H9 (cell line): Measurements from ENCODE around the gene ARHGAP24. TPM values are rescaled to one million over a fixed set of nuclear protein-coding genes. Genes with fewer than 3 reads are reported as not detected.

Source experiments
- DNase-seq: peaks from one replicate; pipeline ENCODE4 v3.0.0-alpha.2; 2017
- H2AFZ ChIP-seq: one replicate; pipeline ENCODE4 v1.6.1; 2013; ENCODE audit warnings: mild to moderate bottlenecking, low read length, control low read depth, moderate library complexity
- H2AK5ac ChIP-seq: 2 replicates; pipeline ENCODE4 v1.6.1; 2013; ENCODE audit warnings: low read length, control low read depth, mixed read lengths; ENCODE audit not compliant: insufficient read length
- H2BK120ac ChIP-seq: one replicate; pipeline ENCODE4 v1.6.1; 2013; ENCODE audit warnings: low read depth, mild to moderate bottlenecking, low read length, control low read depth, inconsistent platforms; ENCODE audit not compliant: poor library complexity, severe bottlenecking
- H2BK12ac ChIP-seq: 2 replicates; pipeline ENCODE4 v1.6.1; 2013; ENCODE audit warnings: low read length, control low read depth, mixed read lengths, low read depth; ENCODE audit not compliant: insufficient read length
- H2BK15ac ChIP-seq: 2 replicates; pipeline ENCODE4 v1.6.1; 2013; ENCODE audit warnings: low read depth, low read length, control low read depth
- H2BK20ac ChIP-seq: one replicate; pipeline ENCODE4 v1.6.1; 2013; ENCODE audit warnings: low read depth, mild to moderate bottlenecking, low read length, control low read depth, inconsistent platforms; ENCODE audit not compliant: poor library complexity, severe bottlenecking
- H2BK5ac ChIP-seq: 2 replicates; pipeline ENCODE4 v1.6.1; 2013; ENCODE audit warnings: low read length, control low read depth, mixed read lengths; ENCODE audit not compliant: insufficient read length
- H3K14ac ChIP-seq: 2 replicates; pipeline ENCODE4 v1.6.1; 2013; ENCODE audit warnings: low read length, control low read depth; ENCODE audit not compliant: insufficient read depth
- H3K18ac ChIP-seq: 2 replicates; pipeline ENCODE4 v1.6.1; 2013; ENCODE audit warnings: low read depth, mild to moderate bottlenecking, mixed read lengths, low read length, control low read depth; ENCODE audit not compliant: insufficient read length
- H3K23ac ChIP-seq: 2 replicates; pipeline ENCODE4 v1.6.1; 2013; ENCODE audit warnings: low read length, control low read depth, mixed read lengths, low read depth; ENCODE audit not compliant: insufficient read length
- H3K23me2 ChIP-seq: 2 replicates; pipeline ENCODE4 v1.6.1; 2013; ENCODE audit warnings: low read depth, mild to moderate bottlenecking, mixed read lengths, low read length, control low read depth; ENCODE audit not compliant: insufficient read length, poor library complexity, severe bottlenecking
- H3K27ac ChIP-seq: 2 replicates; pipeline ENCODE4 v1.5.1; 2013; ENCODE audit warnings: low read length, control low read depth, mixed read lengths, low read depth; ENCODE audit not compliant: insufficient read length
- H3K27me3 ChIP-seq: 2 replicates; pipeline ENCODE4 v1.6.1; 2013; ENCODE audit warnings: low read length, control low read depth, inconsistent platforms; ENCODE audit not compliant: insufficient read depth
- H3K4ac ChIP-seq: 2 replicates; pipeline ENCODE4 v1.6.1; 2013; ENCODE audit warnings: low read depth, mild to moderate bottlenecking, control low read depth, inconsistent platforms, low read length, moderate library complexity
- H3K4me1 ChIP-seq: 2 replicates; pipeline ENCODE4 v1.6.1; 2013; ENCODE audit warnings: low read length, control low read depth, inconsistent platforms; ENCODE audit not compliant: insufficient read depth
- H3K4me2 ChIP-seq: 2 replicates; pipeline ENCODE4 v1.6.1; 2013; ENCODE audit warnings: low read length, control low read depth, mixed read lengths; ENCODE audit not compliant: insufficient read length, insufficient read depth
- H3K56ac ChIP-seq: 2 replicates; pipeline ENCODE4 v1.6.1; 2013; ENCODE audit warnings: low read depth, mild to moderate bottlenecking, mixed read lengths, low read length, control low read depth; ENCODE audit not compliant: insufficient read length
- H3K79me1 ChIP-seq: 2 replicates; pipeline ENCODE4 v1.6.1; 2013; ENCODE audit warnings: low read depth, mild to moderate bottlenecking, moderate library complexity, low read length, control low read depth, inconsistent platforms; ENCODE audit not compliant: insufficient read depth, poor library complexity, severe bottlenecking
- H3K79me2 ChIP-seq: 2 replicates; pipeline ENCODE4 v1.6.1; 2013; ENCODE audit warnings: low read length, control low read depth, inconsistent platforms; ENCODE audit not compliant: insufficient read depth
- H3K9ac ChIP-seq: 2 replicates; pipeline ENCODE4 v1.6.1; 2013; ENCODE audit warnings: low read length, control low read depth, mixed read lengths; ENCODE audit not compliant: insufficient read length; ENCODE audit errors: extremely low read depth
- H3K9me3 ChIP-seq: one replicate; pipeline ENCODE4 v1.6.1; 2013; ENCODE audit warnings: low read depth, low read length, inconsistent platforms; ENCODE audit not compliant: control insufficient read depth
- H3T11ph ChIP-seq: one replicate; pipeline ENCODE4 v1.6.1; 2013; ENCODE audit warnings: mild to moderate bottlenecking, low read length, control low read depth, inconsistent platforms
- H4K20me1 ChIP-seq: one replicate; pipeline ENCODE4 v1.6.1; 2013; ENCODE audit not compliant: control insufficient read depth, insufficient read length, insufficient read depth
- H4K5ac ChIP-seq: 2 replicates; pipeline ENCODE4 v1.6.1; 2013; ENCODE audit warnings: low read depth, mild to moderate bottlenecking, mixed read lengths, low read length, control low read depth; ENCODE audit not compliant: insufficient read length
- H4K8ac ChIP-seq: replicated peaks from 2 replicates; pipeline ENCODE4 v1.6.1; 2013; ENCODE audit warnings: low read length, control low read depth, mixed read lengths, low read depth; ENCODE audit not compliant: insufficient read length
- H4K91ac ChIP-seq: 2 replicates; pipeline ENCODE4 v1.6.1; 2013; ENCODE audit warnings: low read depth, mild to moderate bottlenecking, moderate library complexity, mixed read lengths, low read length, control low read depth; ENCODE audit not compliant: insufficient read length
- H3K27ac Mint-ChIP-seq, 3 experiments: 2 replicates in 2 of 3; 3 replicates in 1 of 3; pipeline ENCODE4 v1.8.0; 2020 to 2021; ENCODE audit warnings: mixed read lengths in 3 of 3, mild to moderate bottlenecking in 1 of 3, moderate library complexity in 1 of 3
- H3K27me3 Mint-ChIP-seq: 2 replicates; pipeline ENCODE4 v1.8.0; 2021; ENCODE audit warnings: low read depth, mild to moderate bottlenecking, moderate library complexity, mixed read lengths
- H3K36me3 Mint-ChIP-seq, 3 experiments: 2 replicates in 2 of 3; 3 replicates in 1 of 3; pipeline ENCODE4 v1.8.0; 2020 to 2021; ENCODE audit warnings: low read depth in 3 of 3, mixed read lengths in 3 of 3; ENCODE audit not compliant: insufficient read depth in 1 of 3
- H3K4me1 Mint-ChIP-seq, 2 experiments: 2 replicates each; pipeline ENCODE4 v1.8.0; 2020; ENCODE audit warnings: mixed read lengths in 2 of 2
- H3K4me3 Mint-ChIP-seq, 2 experiments: 2 replicates in 1 of 2; 3 replicates in 1 of 2; pipeline ENCODE4 v1.8.0; 2020 to 2021; ENCODE audit warnings: mild to moderate bottlenecking in 2 of 2, mixed read lengths in 2 of 2, moderate library complexity in 1 of 2
- H3K9me3 Mint-ChIP-seq, 2 experiments: 2 replicates in 1 of 2; 3 replicates in 1 of 2; pipeline ENCODE4 v1.8.0; 2020; ENCODE audit warnings: mild to moderate bottlenecking in 2 of 2, mixed read lengths in 2 of 2, moderate library complexity in 1 of 2
- CTCF ChIP-seq: fragments of 200-600 bp; sonication (generic); conservative IDR thresholded peaks from 3 replicates; pipeline ENCODE4 v1.8.0; 2021; ENCODE audit warnings: antibody characterized with exemption, mild to moderate bottlenecking
- WGBS: extraction: QIAGEN DNeasy Blood & Tissue Kit; methylation state at CpG from one replicate; pipeline ENCODE4 v1.1.7; 2013; ENCODE audit warnings: missing lambda C conversion rate, low lambda C conversion rate, mixed read lengths; ENCODE audit not compliant: insufficient read length; ENCODE audit errors: extremely low coverage; 5-methylcytosine and 5-hydroxymethylcytosine counted together
- total RNA-seq: library from RNA; stranded (reverse); gene quantifications from 2 replicates; pipeline ENCODE4 v1.2.1, GENCODE V29; 2021

The ARHGAP24 gene
- total RNA-seq, 1 experiment from 2014 or later, result 0.37 TPM

DNA sequence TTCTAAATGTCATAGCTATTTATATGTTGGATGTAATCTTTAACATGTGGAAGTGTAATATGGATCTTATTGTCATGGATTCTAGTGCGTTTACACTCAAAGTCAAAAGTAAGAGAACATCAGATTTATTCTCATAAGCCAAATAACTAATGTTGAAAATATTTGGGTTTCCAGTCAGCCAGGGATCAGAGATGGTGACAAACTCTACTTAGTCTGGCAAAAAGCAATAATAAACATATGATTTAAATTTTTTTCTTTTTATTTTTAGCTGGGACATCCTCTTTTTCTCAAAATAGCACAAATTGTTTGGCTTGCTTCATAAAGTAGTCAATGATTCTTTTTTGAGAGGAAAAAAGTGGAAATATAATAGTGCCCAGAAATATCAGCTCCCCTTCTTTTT, 392.3 kb downstream of the ARHGAP24 start:
- no peaks in the 10 kb centered on the region for H3K9me3 ChIP-seq
- Mint-ChIP-seq H3K36me3 (no peaks in the 10 kb centered on the region), H3K4me3 (no peak overlapping the region), H3K27ac (no peak overlapping the region), H3K4me1 (peaks cover 9 to 14% of the 10 kb centered on the region in 2 experiments), H3K9me3 (no peaks in the 10 kb centered on the region), H3K27me3 (no peaks in the 10 kb centered on the region)
- no peak overlapping the region for H2BK5ac ChIP-seq
- no peak overlapping the region for H3K14ac ChIP-seq
- H3K56ac ChIP-seq, result no peak overlapping the region
- no peaks in the 10 kb centered on the region for H4K20me1 ChIP-seq
- H3K4me2 ChIP-seq, result no peak overlapping the region
- no peak overlapping the region for H3T11ph ChIP-seq
- no peak overlapping the region for H4K91ac ChIP-seq
- no peak overlapping the region for H4K8ac ChIP-seq
- WGBS, result no CpG with 5 or more reads among the region's 1 CpG
- peaks cover 3% of the 10 kb centered on the region; the same call in 1 of the 2 replicates for H3K4me1 ChIP-seq
- no peak overlapping the region for H2AFZ ChIP-seq
- no peak overlapping the region for H2BK120ac ChIP-seq
- H3K18ac ChIP-seq, result no peak overlapping the region
- no peaks in the 10 kb centered on the region for H3K23me2 ChIP-seq
- no peak overlapping the region for H2BK15ac ChIP-seq
- H3K27ac ChIP-seq, result no peak overlapping the region
- H2BK20ac ChIP-seq, result no peak overlapping the region
- DNase-seq, result no peak
- H3K27me3 ChIP-seq, result no peaks in the 10 kb centered on the region
- no peaks in the 10 kb centered on the region for H3K79me2 ChIP-seq
- H2BK12ac ChIP-seq, result no peak overlapping the region
- TF ChIP-seq CTCF, result no peak
- no peak overlapping the region for H3K23ac ChIP-seq
- no peak overlapping the region for H2AK5ac ChIP-seq
- H4K5ac ChIP-seq, result no peak overlapping the region
- H3K4ac ChIP-seq, result no peak overlapping the region
- no peak overlapping the region for H3K9ac ChIP-seq
- no peaks in the 10 kb centered on the region for H3K79me1 ChIP-seq
